ENCODE data around the gene LRMDA. TPM values are rescaled to one million over a fixed set of nuclear protein-coding genes. Genes with fewer than 3 reads are reported as not detected.

The LRMDA gene
- total RNA-seq, 1 experiment from 2014 or later = 4.8 TPM

DNA sequence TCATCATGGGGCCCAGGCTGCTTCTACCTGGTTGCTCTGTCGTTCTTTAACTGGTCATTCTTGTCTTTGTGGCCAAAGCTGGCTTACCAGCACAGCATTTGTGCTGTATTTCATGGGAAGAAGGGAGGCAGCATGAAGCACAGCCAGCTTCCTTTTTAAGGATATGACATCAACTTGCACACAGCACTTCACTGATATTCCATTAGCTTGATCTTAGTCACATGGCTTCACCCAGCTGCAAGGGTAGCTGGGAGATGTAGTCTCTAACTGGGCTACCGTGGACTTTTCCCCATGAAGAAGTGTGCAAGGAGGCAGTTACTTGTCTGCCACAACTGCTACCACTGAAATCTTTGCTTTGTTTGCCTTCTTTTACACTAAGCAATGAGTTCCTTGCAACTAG lies 525.2 kb downstream of the LRMDA start:
- no peaks in the 10 kb centered on the region for H3K36me3 ChIP-seq (ENCODE audit: control insufficient read depth in 1 of 2, insufficient read depth in 2 of 2, low read length in 2 of 2)
- peak; percentile 75 for ATAC-seq
- no peak overlapping the region for H3K9ac ChIP-seq (ENCODE audit: low read length)
- H3K79me2 ChIP-seq (ENCODE audit: insufficient read depth, low read length) = no peaks in the 10 kb centered on the region
- H2AFZ ChIP-seq (ENCODE audit: low read depth, low read length, poor library complexity, severe bottlenecking) = no peak overlapping the region
- intact Hi-C loops (cut with micrococcal nuclease) = no loop called here
- H3K4me3 ChIP-seq (replicated peaks in 1 of 2; ENCODE audit: low read depth in 1 of 2, low read length in 2 of 2) = no peak overlapping the region
- H3K9me2 ChIP-seq (ENCODE audit: insufficient read depth) = no peaks in the 10 kb centered on the region
- TF ChIP-seq, protein P1, sequence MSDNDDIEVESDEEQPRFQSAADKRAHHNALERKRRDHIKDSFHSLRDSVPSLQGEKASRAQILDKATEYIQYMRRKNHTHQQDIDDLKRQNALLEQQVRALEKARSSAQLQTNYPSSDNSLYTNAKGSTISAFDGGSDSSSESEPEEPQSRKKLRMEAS (IDR thresholded peaks at IDR 0.05) = no peak
- TF ChIP-seq ELF1 (IDR thresholded peaks at IDR 0.05; ENCODE audit: borderline replicate concordance, low read depth) = no peak
- TF ChIP-seq EGR1 (IDR thresholded peaks at IDR 0.05; ENCODE audit: low read depth) = no peak
- no peak for TF ChIP-seq SRF (IDR thresholded peaks at IDR 0.05; ENCODE audit: low read depth)
- TF ChIP-seq ATF3 (IDR thresholded peaks at IDR 0.05) = no peak
- no peak for TF ChIP-seq RAD21 (IDR thresholded peaks at IDR 0.05; ENCODE audit: low read depth)
- no peak for TF ChIP-seq CBX3 (IDR thresholded peaks at IDR 0.05; ENCODE audit: low read depth)
- no peak for TF ChIP-seq SIN3A (IDR thresholded peaks at IDR 0.05; ENCODE audit: low read depth)
- RAD21 ChIA-PET (ENCODE audit: low non-redundant PET in 1 of 2, low total read pairs in 2 of 2, uncharacterized antibody in 2 of 2, unreplicated experiment in 2 of 2) = no interaction called here
- no peak overlapping the region for H3K27ac ChIP-seq (ENCODE audit: low read depth, low read length)
- POLR2A ChIA-PET = interaction anchor here (1.9 kb wide), 1 partner anchor 555 kb away, joined by 7 read pairs; the partner anchor contains the start of gene ZNF503
- no peaks in the 10 kb centered on the region for H3K27me3 ChIP-seq (ENCODE audit: insufficient read depth, low read length)
- CTCF ChIA-PET = interaction anchor here (1.7 kb wide), 1 partner anchor 80 kb away, joined by 7 read pairs; no protein-coding TSS in a partner anchor
- DNase-seq (ENCODE audit: low read depth, low spot score) = peak; percentile 4
- H3K4me2 ChIP-seq (ENCODE audit: low read length) = peak overlapping the region; percentile 31; the same call in 1 of the 2 replicates
- no peaks in the 10 kb centered on the region for H4K20me1 ChIP-seq (ENCODE audit: insufficient read depth)
- H3K4me1 ChIP-seq (ENCODE audit: control insufficient read depth in 1 of 2, insufficient read depth in 2 of 2, low read length in 2 of 2) = peaks cover 5 to 15% of the 10 kb centered on the region in 2 experiments
- no peaks in the 10 kb centered on the region for H3K9me3 ChIP-seq (ENCODE audit: control insufficient read depth in 1 of 2, insufficient read depth in 1 of 2, low read depth in 1 of 2, low read length in 2 of 2)
- no TSS peak for BruUV-seq (replicated peaks)

DNA sequence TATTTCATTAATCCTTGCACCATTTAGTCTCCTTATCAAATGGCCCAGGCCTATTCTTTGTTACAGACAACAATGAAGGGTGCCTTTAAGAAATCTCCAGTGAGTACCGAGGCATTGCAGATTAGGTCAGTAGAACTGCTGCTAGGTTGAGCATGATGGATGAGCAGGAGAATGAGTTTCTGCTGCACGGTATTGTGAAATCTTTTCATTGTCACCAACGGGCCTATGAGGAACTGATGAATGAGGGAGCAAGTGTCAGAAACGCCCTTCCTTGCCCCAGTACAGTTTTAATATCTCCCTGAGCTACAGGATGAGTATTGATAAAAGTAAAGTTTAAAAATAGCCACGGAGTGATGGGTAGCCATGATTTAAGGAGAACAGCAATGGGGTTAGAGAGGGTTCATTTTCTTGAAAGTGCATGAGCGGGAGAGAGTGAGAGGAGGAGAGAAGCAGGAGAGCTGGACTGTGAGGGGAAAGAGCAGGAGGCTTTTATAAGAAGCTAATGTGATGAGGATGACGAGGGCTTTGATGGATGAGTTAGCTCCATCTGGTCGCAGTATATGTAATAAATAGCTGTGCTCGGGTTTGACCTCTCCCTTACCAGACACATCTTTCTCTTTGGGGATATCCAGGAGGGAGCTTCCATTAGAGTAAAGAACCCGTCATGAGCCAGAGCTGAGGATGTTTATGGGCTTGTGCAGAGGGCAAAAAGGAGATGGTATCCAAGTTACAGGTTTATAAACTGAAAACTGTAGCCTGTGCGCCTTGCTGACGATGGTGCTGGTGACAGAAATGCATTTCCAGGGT lies 526.1 kb downstream of the LRMDA start:
- ChIA-PET POLR2A (interaction anchor here (1.9 kb wide), 1 partner anchor 556 kb away, joined by 7 read pairs; the partner anchor contains the start of gene ZNF503), RAD21 (ENCODE audit: low non-redundant PET in 1 of 2, low total read pairs in 2 of 2, uncharacterized antibody in 2 of 2, unreplicated experiment in 2 of 2) (no interaction called here), CTCF (interaction anchor here (1.7 kb wide), 1 partner anchor 79 kb away, joined by 7 read pairs; no protein-coding TSS in a partner anchor)
- no peak overlapping the region for H2AFZ ChIP-seq (ENCODE audit: low read depth, low read length, poor library complexity, severe bottlenecking)
- H3K27ac ChIP-seq (ENCODE audit: low read depth, low read length) = no peak overlapping the region
- no peaks in the 10 kb centered on the region for H3K9me3 ChIP-seq (ENCODE audit: control insufficient read depth in 1 of 2, insufficient read depth in 1 of 2, low read depth in 1 of 2, low read length in 2 of 2)
- H3K4me1 ChIP-seq (ENCODE audit: control insufficient read depth in 1 of 2, insufficient read depth in 2 of 2, low read length in 2 of 2) = peaks cover 5 to 15% of the 10 kb centered on the region in 2 experiments
- DNase-seq (ENCODE audit: low read depth, low spot score) (no peak), ATAC-seq (no peak)
- no peaks in the 10 kb centered on the region for H3K9me2 ChIP-seq (ENCODE audit: insufficient read depth)
- TF ChIP-seq ZFX (IDR thresholded peaks at IDR 0.05) = no peak
- no peak for TF ChIP-seq RAD21 (IDR thresholded peaks at IDR 0.05; ENCODE audit: low read depth)
- TF ChIP-seq SP1 (IDR thresholded peaks at IDR 0.05; ENCODE audit: low read depth) = no peak
- TF ChIP-seq EGR1 (IDR thresholded peaks at IDR 0.05; ENCODE audit: low read depth) = no peak
- no peak for TF ChIP-seq TCF7L2 (IDR thresholded peaks at IDR 0.05; ENCODE audit: borderline replicate concordance, extremely low read depth, insufficient read depth, insufficient read length)
- TF ChIP-seq, protein P2, sequence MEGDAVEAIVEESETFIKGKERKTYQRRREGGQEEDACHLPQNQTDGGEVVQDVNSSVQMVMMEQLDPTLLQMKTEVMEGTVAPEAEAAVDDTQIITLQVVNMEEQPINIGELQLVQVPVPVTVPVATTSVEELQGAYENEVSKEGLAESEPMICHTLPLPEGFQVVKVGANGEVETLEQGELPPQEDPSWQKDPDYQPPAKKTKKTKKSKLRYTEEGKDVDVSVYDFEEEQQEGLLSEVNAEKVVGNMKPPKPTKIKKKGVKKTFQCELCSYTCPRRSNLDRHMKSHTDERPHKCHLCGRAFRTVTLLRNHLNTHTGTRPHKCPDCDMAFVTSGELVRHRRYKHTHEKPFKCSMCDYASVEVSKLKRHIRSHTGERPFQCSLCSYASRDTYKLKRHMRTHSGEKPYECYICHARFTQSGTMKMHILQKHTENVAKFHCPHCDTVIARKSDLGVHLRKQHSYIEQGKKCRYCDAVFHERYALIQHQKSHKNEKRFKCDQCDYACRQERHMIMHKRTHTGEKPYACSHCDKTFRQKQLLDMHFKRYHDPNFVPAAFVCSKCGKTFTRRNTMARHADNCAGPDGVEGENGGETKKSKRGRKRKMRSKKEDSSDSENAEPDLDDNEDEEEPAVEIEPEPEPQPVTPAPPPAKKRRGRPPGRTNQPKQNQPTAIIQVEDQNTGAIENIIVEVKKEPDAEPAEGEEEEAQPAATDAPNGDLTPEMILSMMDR (IDR thresholded peaks at IDR 0.05 in 2 of 3, conservative IDR thresholded peaks at IDR 0.05 in 1 of 3; ENCODE audit: borderline replicate concordance in 1 of 3, insufficient read depth in 1 of 3, low read depth in 2 of 3, low read length in 2 of 3) = no peak
- no peak for TF ChIP-seq ATF3 (IDR thresholded peaks at IDR 0.05)
- no peak for TF ChIP-seq SIN3A (IDR thresholded peaks at IDR 0.05; ENCODE audit: low read depth)
- no peak for TF ChIP-seq JUND (IDR thresholded peaks at IDR 0.05)
- TF ChIP-seq, protein P1 (IDR thresholded peaks at IDR 0.05) = no peak
- H3K9ac ChIP-seq (ENCODE audit: low read length) = no peak overlapping the region
- no peak overlapping the region for H3K4me3 ChIP-seq (replicated peaks in 1 of 2; ENCODE audit: low read depth in 1 of 2, low read length in 2 of 2)
- H4K20me1 ChIP-seq (ENCODE audit: insufficient read depth) = no peaks in the 10 kb centered on the region
- H3K79me2 ChIP-seq (ENCODE audit: insufficient read depth, low read length) = no peaks in the 10 kb centered on the region
- no peaks in the 10 kb centered on the region for H3K36me3 ChIP-seq (ENCODE audit: control insufficient read depth in 1 of 2, insufficient read depth in 2 of 2, low read length in 2 of 2)
- BruUV-seq (replicated peaks) = no TSS peak
- no peaks in the 10 kb centered on the region for H3K27me3 ChIP-seq (ENCODE audit: insufficient read depth, low read length)
- H3K4me2 ChIP-seq (ENCODE audit: low read length) = no peak overlapping the region
- intact Hi-C loops (cut with micrococcal nuclease) = no loop called here

All from HCT116 (cell line).